GM21528 (cell line): Measurements from ENCODE around the gene KCNAB1.

Experiments
- ATAC-seq: cut with Tn5 transposase; IDR thresholded peaks from one replicate; pipeline ENCODE4 v1.9.1; 2021; ENCODE audit warnings: mild to moderate bottlenecking, moderate library complexity; ENCODE audit not compliant: unreplicated experiment, low FRiP score

The KCNAB1 gene

GRCh38 chr3:156432563-156432962 is 312.2 kb downstream of the KCNAB1 start:
- no peak for ATAC-seq

GRCh38 chr3:156433138-156433537 is 312.8 kb downstream of the KCNAB1 start:
- ATAC-seq: no peak

DNA sequence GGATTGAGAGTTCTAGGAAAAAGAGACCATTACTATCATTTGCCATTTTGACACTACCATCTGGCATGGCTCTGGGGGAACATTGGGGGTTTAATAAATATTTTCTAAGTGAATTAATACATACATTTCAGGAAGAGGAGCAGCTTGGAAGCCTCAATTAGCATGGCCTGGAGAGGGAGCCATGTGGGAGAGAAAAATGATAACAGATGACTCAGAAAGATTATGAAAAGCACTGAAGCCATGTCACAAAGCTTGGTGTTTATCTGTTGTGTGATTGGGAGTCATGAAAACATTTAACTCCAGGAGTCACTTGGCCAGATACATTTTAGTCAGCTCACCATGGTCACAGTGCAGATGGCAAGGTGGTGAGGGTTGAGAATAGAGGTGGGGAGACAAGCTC is 313.5 kb downstream of the KCNAB1 start:
- no peak for ATAC-seq

GRCh38 chr3:156434921-156435320 is 314.5 kb downstream of the KCNAB1 start:
- no peak for ATAC-seq

GRCh38 chr3:156443079-156443478 is 322.7 kb downstream of the KCNAB1 start:
- no peak for ATAC-seq

DNA sequence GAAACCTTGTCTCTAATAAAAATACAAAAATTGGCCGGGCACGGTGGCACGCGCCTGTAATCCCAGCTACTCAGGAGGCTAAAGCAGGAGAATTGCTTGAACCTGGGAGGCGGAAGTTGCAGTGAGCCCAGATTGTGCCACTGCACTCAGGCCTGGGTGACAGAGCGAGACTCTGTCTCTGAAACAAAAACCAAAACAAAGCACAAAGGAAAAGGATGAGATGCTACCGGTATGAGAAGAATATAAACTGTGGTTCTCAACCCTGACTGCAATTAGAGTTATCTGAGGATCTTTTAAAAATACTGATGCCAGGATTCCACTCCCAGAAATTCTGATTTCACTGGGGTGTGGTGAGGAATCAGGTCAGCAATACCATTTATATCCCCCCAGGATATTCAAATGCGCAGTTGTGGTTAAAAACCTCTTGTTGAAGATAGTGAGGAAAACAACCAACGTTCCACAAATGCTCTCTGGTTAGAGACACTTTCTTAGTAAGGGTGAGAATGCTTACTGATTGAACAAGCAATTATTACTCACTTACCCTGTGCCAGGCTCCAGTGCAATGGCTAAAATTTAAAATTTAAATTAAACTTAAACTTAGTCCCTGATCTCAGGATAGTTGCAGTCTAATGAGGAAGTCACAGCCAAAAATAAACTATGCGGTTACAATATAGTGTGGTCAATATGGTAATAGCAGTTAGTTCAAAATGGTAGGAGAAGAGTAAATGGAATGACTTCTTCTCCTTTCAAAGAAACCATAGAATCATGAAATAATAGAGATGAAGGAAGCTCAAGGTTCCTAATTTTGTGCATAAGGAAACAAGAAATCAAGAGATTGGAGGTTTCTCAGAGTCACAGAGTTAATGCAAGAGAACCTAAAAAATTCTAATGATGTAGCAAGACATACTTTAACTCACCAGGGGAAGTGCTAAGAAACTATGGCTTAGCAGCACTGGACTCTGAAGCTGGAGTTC is 325.0 kb downstream of the KCNAB1 start:
- ATAC-seq: no peak

DNA sequence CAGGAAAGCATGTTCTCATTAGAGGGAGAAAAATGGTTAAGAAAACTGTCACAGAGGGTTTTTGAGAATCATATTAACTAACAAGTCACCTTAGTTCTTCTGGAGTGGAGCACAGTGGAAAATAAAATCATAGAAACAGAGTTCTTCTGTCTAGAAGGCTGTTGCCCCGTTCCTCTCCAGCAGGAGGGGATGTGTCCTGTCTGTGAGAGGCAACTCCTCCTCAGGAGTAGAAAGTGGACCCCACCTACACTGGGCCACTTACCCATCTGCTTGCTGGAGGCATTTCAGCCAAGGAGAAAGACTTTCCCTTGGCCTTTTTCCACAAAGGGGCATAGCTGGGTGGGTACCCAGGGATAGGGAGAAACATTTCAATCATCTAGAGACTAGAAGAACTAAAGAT is 327.9 kb downstream of the KCNAB1 start:
- ATAC-seq: no peak

DNA sequence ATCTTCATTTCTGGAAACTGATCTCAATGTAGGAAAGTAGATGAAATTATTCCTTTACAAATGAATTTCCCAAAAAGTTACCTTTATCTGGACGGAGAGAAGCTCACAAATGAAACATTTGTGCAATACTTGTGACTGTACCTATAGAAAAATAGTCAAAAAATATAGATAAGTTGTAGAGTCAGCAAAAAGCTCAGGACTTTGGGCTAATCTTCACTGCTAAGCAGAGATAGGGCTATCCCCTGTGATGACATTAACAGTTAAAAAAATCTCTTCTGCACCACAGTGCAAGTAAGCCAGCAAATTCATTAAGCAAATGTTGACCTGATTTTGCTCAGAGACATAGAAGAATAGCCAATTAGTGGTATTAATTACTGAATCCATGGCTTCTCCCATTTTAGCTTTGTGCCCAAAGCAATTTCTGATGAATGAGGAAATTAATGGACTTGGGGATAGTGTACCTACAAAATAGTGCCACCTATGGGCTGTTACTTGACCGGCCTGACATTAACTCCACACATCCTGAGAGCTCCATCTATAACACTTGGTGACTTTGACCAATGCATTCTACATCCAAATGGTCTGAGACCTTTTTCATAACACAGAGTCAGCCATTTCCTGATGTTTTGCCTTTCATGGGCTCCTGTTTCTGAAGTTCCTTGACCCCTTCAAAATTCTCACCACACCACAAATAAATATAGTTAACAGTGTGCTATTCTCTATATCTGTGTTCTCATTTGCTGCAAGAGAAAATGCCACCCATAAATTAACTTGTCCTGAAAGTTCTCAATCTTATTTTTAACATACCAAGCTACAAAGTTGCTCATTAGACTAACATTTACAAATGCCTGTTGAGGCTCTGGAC is 329.6 kb downstream of the KCNAB1 start:
- no peak for ATAC-seq

- ATAC-seq: no peak
These were observed 335.5 kb downstream of the KCNAB1 start for GRCh38 chr3:156455839-156456238.

GRCh38 chr3:156456771-156457224 is 336.4 kb downstream of the KCNAB1 start:
- no peak for ATAC-seq

- no peak for ATAC-seq
These were observed 339.1 kb downstream of the KCNAB1 start for GRCh38 chr3:156459434-156459833.

DNA sequence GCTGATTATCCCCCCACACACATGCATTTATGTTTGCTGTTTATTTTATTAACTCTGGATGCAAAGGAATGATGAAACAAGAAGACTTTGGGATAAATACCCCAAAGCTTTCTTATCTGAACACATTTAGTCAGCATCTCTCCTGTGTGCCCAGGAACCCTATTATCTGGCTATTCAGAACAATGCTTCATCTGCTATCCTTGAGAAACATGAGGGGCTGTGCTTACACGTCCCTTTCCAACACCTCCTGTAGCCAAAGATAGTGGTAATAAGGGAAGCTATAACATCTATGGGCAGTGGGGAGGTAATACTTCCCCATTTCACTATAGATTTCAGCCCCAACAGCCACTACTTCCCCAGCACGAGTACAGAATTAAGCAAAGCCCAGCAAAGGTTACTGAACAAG is 339.8 kb downstream of the KCNAB1 start:
- ATAC-seq: peak; percentile 79

DNA sequence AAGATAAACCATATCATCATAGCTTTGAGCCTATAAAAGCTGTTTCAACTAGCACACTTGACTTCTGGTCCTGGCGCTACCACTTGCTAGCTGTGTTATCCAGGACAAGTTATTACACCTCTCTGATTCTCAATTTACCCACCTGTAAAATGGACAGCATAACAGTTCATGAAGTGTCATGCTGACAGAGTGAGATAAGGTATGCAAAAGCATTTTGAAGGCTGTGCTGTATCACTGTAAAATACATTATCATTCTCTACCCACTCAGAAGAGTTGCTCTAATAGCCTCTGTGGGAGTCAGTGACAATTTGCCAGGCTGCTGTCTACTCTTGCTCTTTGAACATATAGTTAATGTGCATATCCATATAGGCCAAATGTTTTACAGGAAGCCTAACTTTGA is 341.5 kb downstream of the KCNAB1 start:
- no peak for ATAC-seq

GRCh38 chr3:156463123-156463522 is 342.7 kb downstream of the KCNAB1 start:
- ATAC-seq: no peak

- no peak for ATAC-seq
These were observed 344.8 kb downstream of the KCNAB1 start for GRCh38 chr3:156465194-156465593.

GRCh38 chr3:156469456-156469855 is 349.1 kb downstream of the KCNAB1 start:
- ATAC-seq: no peak

- ATAC-seq: no peak
These were observed 351.1 kb downstream of the KCNAB1 start for GRCh38 chr3:156471431-156471830.

- no peak for ATAC-seq
These were observed 351.8 kb downstream of the KCNAB1 start for GRCh38 chr3:156472150-156472549.

DNA sequence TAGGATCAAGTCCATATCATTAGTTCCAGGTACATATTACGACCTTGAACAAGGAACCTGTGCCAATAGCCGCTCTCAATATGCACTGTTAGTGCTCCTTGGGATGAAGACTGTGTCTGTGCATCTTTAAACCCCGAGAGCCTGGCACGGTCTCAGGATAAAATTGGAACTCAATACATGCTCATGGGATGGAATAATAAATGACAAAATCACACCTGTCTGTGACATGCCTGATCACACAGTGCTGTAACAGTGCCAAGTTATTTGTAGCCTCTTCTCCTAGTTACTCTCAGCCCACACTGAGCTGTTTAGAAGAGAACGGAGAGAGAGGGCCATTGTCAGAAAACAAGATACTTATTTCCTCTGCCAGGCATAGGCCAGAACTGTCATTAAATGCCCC is 352.3 kb downstream of the KCNAB1 start:
- no peak for ATAC-seq

DNA sequence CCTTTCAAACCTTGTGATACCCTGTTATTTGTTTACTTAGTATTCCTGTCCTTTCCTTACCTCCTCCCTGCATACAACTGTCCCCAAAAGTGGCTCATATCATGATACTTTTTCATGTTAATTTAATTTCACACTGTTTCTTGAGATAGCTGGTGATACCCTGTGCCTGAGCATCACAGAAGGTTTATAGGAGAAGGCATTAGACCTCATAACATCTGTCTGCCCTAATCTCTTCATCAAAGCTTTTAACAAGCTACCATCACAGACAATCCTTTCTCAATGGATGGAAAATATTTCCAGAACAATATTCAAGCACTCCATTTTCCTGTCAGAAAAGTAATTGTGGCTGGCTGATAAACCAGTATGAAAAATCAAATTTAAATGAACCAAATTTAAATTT is 353.0 kb downstream of the KCNAB1 start:
- ATAC-seq: no peak
